ENCODE measurements around the gene BAD. TPM values are rescaled to one million over a fixed set of nuclear protein-coding genes. Genes with fewer than 3 reads are reported as not detected.

Gene BAD
- total RNA-seq, 2 experiments from 2014 or later = 21.2 to 74.2 TPM

DNA sequence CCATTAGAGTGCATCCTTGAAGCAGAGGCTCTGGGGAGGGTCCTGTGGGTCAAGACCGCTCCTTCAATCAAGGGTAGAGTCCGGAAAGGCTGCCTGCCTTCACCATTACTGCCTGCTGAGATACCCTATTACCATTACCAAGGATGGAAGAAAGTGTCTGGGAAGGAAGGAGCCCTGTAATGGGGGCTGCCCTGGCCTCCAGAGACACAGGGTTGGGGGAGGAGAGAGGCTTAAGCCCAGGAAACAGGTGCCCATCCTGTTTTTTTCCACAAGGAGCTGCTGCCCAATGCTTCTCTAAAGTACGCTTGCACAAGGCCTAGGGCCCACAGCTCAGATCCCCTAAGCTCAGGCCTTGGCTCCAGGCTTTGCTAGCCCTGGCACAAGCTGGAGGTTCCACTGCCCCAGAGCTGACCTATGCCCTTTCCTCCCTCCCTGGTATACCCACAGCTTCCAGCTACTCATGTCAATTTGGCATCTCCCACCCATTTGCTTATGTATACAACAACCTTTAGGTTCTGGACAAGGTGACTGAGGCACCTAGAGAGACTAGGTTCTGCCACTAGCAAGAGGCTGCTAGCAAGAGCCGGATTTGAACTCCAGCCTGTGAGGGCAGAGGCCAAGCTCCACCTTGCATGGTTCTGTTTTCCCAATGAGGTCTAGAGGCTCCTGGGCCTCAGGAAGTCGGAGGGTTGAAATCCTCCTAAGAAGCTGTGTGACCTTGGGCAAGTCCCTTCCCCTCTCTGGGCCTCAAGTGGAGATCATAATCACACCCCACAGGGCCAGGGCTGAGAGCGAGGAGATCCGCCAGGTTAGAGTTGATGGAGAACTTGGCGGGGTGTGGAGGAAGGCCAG, 34.7 kb downstream of the BAD start:
- Histone ChIP-seq H3K4me3 (ENCODE audit: low read depth, low read length, poor library complexity, severe bottlenecking) (no peak overlapping the region), H3K27ac (ENCODE audit: low read depth, low read length, poor library complexity, severe bottlenecking) (no peak overlapping the region), H3K9me2 (ENCODE audit: insufficient read depth, low read length) (no peaks in the 10 kb centered on the region), H3K4me2 (ENCODE audit: low read length) (peak overlapping the region; percentile 24; the same call in 1 of the 2 replicates), H3K4me1 (ENCODE audit: insufficient read depth, low read length, poor library complexity, severe bottlenecking) (peaks cover 60% of the 10 kb centered on the region), H2AFZ (ENCODE audit: low read length) (no peak overlapping the region), H4K20me1 (ENCODE audit: insufficient read depth, low read length) (no peaks in the 10 kb centered on the region), H3K36me3 (ENCODE audit: insufficient read depth, low read length) (peaks cover 5% of the 10 kb centered on the region; the same call in 1 of the 2 replicates), H3K79me2 (ENCODE audit: insufficient read depth, low read depth, low read length) (peaks cover 15% of the 10 kb centered on the region), H3K9me3 (ENCODE audit: low read length) (no peaks in the 10 kb centered on the region)
- no peak for TF ChIP-seq EZH2phosphoT487 (IDR thresholded peaks at IDR 0.05; ENCODE audit: borderline replicate concordance, low read depth, low read length)
- TF ChIP-seq, protein P1, sequence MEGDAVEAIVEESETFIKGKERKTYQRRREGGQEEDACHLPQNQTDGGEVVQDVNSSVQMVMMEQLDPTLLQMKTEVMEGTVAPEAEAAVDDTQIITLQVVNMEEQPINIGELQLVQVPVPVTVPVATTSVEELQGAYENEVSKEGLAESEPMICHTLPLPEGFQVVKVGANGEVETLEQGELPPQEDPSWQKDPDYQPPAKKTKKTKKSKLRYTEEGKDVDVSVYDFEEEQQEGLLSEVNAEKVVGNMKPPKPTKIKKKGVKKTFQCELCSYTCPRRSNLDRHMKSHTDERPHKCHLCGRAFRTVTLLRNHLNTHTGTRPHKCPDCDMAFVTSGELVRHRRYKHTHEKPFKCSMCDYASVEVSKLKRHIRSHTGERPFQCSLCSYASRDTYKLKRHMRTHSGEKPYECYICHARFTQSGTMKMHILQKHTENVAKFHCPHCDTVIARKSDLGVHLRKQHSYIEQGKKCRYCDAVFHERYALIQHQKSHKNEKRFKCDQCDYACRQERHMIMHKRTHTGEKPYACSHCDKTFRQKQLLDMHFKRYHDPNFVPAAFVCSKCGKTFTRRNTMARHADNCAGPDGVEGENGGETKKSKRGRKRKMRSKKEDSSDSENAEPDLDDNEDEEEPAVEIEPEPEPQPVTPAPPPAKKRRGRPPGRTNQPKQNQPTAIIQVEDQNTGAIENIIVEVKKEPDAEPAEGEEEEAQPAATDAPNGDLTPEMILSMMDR (conservative IDR thresholded peaks at IDR 0.05; ENCODE audit: low read length) = no peak
- ChIA-PET POLR2A (interaction anchor here (0.7 kb wide), 1 partner anchor 68 kb away, joined by 3 read pairs; the partner anchor contains the start of gene PRDX5), CTCF (ENCODE audit: unreplicated experiment) (interaction anchor here (0.8 to 1.4 kb wide), 2 partner anchors 9 to 45 kb away, joined by 3 read pairs; no protein-coding TSS in a partner anchor)
- DNase-seq (ENCODE audit: low spot score) = no peak
- BruUV-seq (replicated peaks) = no TSS peak
- intact Hi-C loops (cut with micrococcal nuclease; ENCODE audit: unreplicated experiment) = no loop called here

DNA sequence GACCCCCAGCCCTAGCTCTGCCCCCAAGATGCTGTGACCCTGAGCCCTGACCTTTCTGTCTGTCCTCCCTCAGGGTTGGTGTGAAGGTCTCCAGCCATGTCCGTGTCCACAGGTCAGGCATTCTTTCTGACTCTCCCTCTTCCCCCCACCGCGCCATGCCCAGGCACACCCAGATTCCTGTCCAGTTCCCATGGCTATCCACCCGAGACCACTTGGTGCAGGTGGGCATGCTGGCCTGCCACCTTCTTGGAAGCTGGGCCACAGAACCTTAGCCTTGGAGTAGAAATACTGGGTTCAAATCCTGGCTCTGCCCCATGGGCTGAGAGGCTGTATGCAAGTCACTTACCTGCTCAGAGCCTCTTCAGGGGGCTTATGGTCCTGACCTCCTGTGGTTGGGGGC, 35.4 kb downstream of the BAD start:
- intact Hi-C loops (cut with micrococcal nuclease; ENCODE audit: unreplicated experiment) = no loop called here
- Histone ChIP-seq H3K4me1 (ENCODE audit: insufficient read depth, low read length, poor library complexity, severe bottlenecking) (peaks cover 64% of the 10 kb centered on the region), H3K36me3 (ENCODE audit: insufficient read depth, low read length) (peaks cover 12% of the 10 kb centered on the region), H3K4me3 (ENCODE audit: low read depth, low read length, poor library complexity, severe bottlenecking) (no peak overlapping the region), H2AFZ (ENCODE audit: low read length) (no peak overlapping the region), H3K79me2 (ENCODE audit: insufficient read depth, low read depth, low read length) (peaks cover 17% of the 10 kb centered on the region), H3K9me3 (ENCODE audit: low read length) (no peaks in the 10 kb centered on the region), H3K9me2 (ENCODE audit: insufficient read depth, low read length) (no peaks in the 10 kb centered on the region), H3K27ac (ENCODE audit: low read depth, low read length, poor library complexity, severe bottlenecking) (no peak overlapping the region), H4K20me1 (ENCODE audit: insufficient read depth, low read length) (no peaks in the 10 kb centered on the region), H3K4me2 (ENCODE audit: low read length) (peak overlapping the region; percentile 24; the same call in 1 of the 2 replicates)
- DNase-seq (ENCODE audit: low spot score) = no peak
- ChIA-PET POLR2A (no interaction called here), CTCF (ENCODE audit: unreplicated experiment) (interaction anchor here (0.8 kb wide), 1 partner anchor 9 kb away, joined by 3 read pairs; no protein-coding TSS in a partner anchor)
- no TSS peak for BruUV-seq (replicated peaks)
- TF ChIP-seq, protein P1 (conservative IDR thresholded peaks at IDR 0.05; ENCODE audit: low read length) = no peak
- TF ChIP-seq EZH2phosphoT487 (IDR thresholded peaks at IDR 0.05; ENCODE audit: borderline replicate concordance, low read depth, low read length) = no peak

DNA sequence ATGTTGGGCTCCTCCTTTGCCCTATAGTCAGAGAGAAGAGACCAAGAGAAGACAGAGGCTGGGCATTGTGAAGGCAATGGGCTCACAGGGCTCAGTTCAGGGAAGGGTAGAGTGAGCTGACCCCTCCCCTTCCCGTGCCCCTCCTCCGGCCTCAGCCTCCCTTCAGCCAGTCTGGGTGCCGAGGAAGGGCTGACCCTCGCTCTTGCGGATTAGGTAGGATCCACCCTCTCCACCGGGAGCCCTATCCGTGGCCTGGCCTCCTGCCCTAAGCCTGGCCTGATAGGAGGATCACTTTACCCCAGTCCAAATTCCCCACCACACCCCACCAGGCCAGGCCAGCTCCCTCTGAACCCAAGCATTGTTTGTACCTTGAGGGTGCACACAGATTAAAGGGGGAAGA, 35.9 kb downstream of the BAD start:
- Histone ChIP-seq H3K79me2 (ENCODE audit: insufficient read depth, low read depth, low read length) (peaks cover 17% of the 10 kb centered on the region), H4K20me1 (ENCODE audit: insufficient read depth, low read length) (no peaks in the 10 kb centered on the region), H3K4me2 (ENCODE audit: low read length) (no peak overlapping the region), H2AFZ (ENCODE audit: low read length) (no peak overlapping the region), H3K9me2 (ENCODE audit: insufficient read depth, low read length) (no peaks in the 10 kb centered on the region), H3K9me3 (ENCODE audit: low read length) (no peaks in the 10 kb centered on the region), H3K27ac (ENCODE audit: low read depth, low read length, poor library complexity, severe bottlenecking) (no peak overlapping the region), H3K4me3 (ENCODE audit: low read depth, low read length, poor library complexity, severe bottlenecking) (no peak overlapping the region), H3K36me3 (ENCODE audit: insufficient read depth, low read length) (peaks cover 16% of the 10 kb centered on the region), H3K4me1 (ENCODE audit: insufficient read depth, low read length, poor library complexity, severe bottlenecking) (peaks cover 65% of the 10 kb centered on the region)
- no peak for DNase-seq (ENCODE audit: low spot score)
- no TSS peak for BruUV-seq (replicated peaks)
- TF ChIP-seq, protein P1 (conservative IDR thresholded peaks at IDR 0.05; ENCODE audit: low read length) = no peak
- no peak for TF ChIP-seq EZH2phosphoT487 (IDR thresholded peaks at IDR 0.05; ENCODE audit: borderline replicate concordance, low read depth, low read length)
- intact Hi-C loops (cut with micrococcal nuclease; ENCODE audit: unreplicated experiment) = no loop called here
- POLR2A ChIA-PET = no interaction called here
- CTCF ChIA-PET (ENCODE audit: unreplicated experiment) = no interaction called here

Measured in OCI-LY7 (cell line).